NCI-H1694 (cell line): ENCODE data around the gene ACOT11.
"Not testable (repeated sequence)": the region's sequence is repeated elsewhere in the genome, so short reads cannot be mapped to it uniquely, and the experiment has no call there.

Experiments
- DNase-seq: peaks from one replicate; lab custom pipeline; 2025; lab: John Stamatoyannopoulos, UW

The ACOT11 gene

DNA sequence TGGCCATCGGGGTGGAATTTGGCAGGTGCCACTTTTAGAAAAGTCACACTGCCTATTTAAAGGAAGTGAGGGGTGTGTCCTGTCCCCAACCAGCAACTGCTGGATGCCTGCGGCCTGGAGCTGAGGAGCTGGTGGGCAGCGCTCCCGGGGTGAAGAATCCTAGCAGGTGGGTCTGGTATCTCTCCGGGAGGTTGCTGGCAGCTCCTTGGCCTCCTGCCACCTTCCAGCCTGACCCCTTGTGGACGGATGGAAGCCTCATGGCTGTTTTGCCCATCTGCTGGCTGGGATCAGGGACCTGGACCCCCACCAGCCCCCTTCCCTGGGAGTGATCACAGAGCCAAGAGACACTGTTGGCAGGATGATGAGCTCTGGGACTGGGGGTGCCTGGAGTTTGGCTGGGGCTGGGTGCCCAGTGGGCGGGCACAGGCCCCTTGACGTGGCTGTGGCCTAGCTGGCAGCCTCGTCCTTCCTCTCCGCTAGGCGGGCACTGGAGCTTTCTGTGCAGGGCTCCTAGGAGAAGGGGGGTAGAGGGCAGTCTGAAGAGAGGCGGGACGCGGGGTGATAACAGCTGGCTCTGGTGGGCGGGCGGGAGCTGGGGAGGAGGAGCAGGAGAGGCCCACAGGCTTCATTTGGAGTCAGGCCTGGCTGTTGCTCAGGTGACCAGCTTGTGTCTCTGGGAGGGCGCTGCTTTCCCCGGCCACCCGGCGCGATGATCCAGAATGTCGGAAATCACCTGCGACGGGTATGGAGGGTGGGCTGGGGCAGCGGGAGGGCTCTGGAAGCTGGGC is at the start of gene ACOT11:
ACOT11 (plus strand) TSS at position 628 of the 788 bp plus-strand sequence; CDS start at position 710, 82 bp downstream.
- peak; percentile 97 for DNase-seq

- DNase-seq, result no peak
Measured at GRCh38 chr1:54498383-54499096, 49.5 kb upstream of the ACOT11 start.

GRCh38 chr1:54499097-54499359 is 49.0 kb upstream of the ACOT11 start:
- no peak for DNase-seq

DNA sequence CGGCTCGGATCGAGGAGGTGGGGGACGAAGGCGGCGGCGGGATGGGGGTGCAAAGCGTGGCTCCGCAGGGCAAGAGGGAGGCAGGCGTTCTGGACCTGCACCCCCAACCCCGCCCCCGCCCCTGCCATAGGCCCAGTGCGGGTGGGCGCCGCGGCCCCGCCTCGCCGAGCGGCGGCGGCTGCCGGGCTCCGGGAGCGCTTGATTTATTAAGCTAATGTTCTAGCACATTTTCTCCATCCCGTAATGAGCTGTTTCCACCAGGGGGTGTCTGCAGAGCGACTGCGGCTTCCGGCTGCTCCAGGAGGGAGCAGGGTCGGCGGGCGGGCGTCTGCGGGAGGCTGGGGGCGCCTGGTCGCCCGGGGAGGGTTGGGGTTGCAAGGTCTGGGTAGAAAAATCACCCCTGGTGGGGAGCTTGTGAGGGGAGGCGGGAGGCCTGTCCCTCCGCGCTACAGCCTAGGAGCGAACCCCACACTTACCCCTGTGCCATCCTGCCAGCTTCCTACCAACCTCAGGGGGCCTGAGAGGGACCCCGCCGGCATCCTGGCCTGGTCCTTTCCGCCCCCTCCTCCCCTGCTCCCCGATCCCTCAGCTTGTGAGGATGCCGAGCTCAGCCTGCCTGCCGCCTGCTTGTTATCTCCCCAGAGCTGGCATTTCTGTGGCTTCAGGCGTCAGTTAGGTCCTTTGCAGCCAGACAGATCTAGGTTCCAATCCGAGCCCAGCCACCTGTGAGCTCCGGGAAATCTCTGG is 48.5 kb upstream of the ACOT11 start:
- DNase-seq, result peak; percentile 49

GRCh38 chr1:54500107-54500431 is 48.0 kb upstream of the ACOT11 start:
- no peak for DNase-seq

GRCh38 chr1:54501849-54502248 is 46.2 kb upstream of the ACOT11 start:
- DNase-seq, result no peak

DNA sequence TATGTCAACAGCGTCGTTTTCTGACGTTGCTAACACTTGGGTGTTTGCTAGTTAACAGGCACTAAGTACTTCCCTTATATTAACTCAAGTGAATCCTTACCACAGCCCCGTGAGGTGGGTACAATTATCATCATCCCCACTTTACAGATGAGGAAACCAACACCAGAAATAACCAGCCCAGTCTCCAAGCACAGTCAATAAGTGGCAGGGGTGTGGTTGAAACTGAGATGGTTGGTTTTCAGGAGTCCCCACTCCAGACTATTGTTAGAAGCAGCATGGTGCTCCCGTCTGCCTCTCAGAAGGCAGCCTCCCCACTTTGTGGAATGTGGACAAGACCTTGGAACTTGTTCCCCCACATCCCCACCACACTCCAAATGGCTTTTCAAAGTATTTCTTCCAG is 45.7 kb upstream of the ACOT11 start:
- DNase-seq, result no peak

GRCh38 chr1:54506594-54506993 is 41.4 kb upstream of the ACOT11 start:
- no peak for DNase-seq

GRCh38 chr1:54507033-54507870 is 40.8 kb upstream of the ACOT11 start:
- no peak for DNase-seq

GRCh38 chr1:54510715-54511270 is 37.2 kb upstream of the ACOT11 start:
- no peak for DNase-seq

- DNase-seq, result not testable (repeated sequence)
Measured at GRCh38 chr1:54513921-54514580, 34.0 kb upstream of the ACOT11 start.

DNA sequence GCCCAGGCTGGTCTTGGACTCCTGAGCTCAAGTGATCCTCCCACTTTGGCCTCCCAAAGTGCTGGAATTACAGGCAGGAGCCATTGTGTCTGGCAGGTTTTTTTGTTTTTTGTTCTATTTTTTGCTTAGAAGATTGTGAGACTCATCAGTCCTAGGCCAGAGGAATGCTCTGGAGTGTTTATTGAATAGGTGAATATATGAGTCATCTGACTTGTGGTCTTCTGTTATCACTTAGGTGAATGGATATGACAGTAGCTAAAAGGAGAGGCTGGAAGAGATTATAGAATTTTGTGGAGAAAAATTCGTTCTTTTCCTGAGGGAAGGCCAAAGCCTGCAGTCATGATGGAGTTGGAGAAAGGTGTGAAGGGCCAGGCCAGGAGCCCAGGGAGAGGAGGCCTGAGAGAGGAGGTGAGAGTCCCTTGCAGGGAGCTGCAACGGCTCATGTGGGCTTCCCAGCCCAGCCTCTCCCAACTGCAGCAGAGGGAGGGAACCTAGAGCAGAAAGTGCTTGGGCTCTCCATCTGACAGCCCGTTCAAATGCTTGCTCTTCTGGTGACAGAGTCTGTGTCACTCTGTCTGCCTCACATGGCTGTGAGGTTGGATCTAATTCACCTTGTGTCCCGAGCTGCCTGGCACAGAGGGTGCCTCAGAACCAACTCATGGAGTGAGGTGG is 31.6 kb upstream of the ACOT11 start:
- DNase-seq, result no peak

DNA sequence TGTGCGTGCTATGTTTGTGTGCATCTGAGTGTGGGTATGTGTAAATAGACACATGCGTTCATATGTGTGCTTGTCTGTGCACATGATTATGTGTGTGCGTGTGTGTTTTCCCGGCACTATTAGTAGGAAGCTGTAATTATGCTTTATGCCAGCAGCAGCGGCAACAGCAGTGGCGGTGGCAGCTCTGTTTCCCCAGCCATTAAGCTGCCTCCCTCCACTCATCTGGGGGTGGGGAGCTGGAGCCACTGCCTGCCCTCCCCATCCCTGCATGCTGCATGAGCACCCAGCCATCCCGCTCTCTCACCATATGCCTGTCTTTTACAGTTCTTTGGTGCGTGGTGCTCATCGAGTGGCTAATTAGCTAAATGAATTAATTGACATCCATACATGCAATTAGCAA is 30.5 kb upstream of the ACOT11 start:
- DNase-seq, result peak; percentile 57

DNA sequence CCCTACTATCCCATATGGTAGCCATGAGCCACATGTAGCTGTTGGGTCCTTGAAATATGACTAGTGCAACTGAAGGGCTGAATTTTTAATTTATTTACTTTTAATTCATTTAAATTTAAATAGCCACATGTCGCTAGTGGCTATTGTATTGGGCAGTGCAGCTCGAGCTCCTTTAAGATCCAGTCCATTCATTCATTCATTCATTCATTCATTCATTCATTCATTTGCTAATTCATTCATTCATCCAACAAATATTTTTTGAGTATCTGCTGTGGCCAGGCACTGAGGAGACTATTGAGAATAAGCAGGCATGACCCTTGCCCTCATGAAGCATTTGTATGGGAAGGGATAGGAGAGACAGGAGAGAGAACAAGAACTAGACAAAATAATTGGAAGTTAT is 29.5 kb upstream of the ACOT11 start:
- no peak for DNase-seq

GRCh38 chr1:54519709-54520108 is 28.3 kb upstream of the ACOT11 start:
- peak; percentile 38 for DNase-seq

- DNase-seq, result no peak
Measured at GRCh38 chr1:54520631-54521321, 27.3 kb upstream of the ACOT11 start.

DNA sequence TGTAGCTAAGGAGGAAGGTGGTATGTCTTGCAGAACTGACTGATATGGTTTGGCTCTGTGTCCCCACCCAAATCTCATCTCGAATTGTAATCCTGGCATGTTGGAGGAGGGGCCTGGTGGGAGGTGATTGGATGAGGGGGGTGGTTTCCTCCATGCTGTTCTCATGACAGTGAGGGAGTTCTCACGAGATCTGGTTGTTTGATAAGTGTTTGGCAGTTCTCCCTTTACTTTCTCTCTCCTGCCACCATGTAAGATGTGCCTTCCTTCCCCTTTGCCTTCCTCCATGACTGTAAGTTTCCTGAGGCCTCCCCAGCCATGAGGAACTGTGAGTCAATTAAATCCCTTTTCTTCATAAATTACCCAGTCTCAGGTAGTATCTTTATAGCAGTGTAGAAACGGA is 21.5 kb upstream of the ACOT11 start:
- not testable (repeated sequence) for DNase-seq

GRCh38 chr1:54528613-54529012 is 19.4 kb upstream of the ACOT11 start:
- DNase-seq, result no peak

GRCh38 chr1:54532033-54532432 is 16.0 kb upstream of the ACOT11 start:
- DNase-seq, result no peak

GRCh38 chr1:54536656-54537055 is 11.4 kb upstream of the ACOT11 start:
- DNase-seq, result not testable (repeated sequence)
